Stimulated activated naive B cell treated with anti-CD40 and anti-IgM and Interleukin-4, amounts not matched to agents 10 μg/mL and 1 μg/mL and 100 μg/mL, for 72 hours (primary cell): Measurements from ENCODE around the gene PDK2.

Source experiments
- ATAC-seq, 2 donors: fragments of 150-1000 bp; cut with Tn5 transposase; replicated peaks; 2 replicates each; pipeline ENCODE4 v1.10.0; 2021; ENCODE audit warnings: moderate library complexity in 1 of 2
- DNase-seq: peaks from one replicate; pipeline ENCODE4 v3.0.0; 2021
- H3K27ac Mint-ChIP-seq: one replicate; pipeline ENCODE4 v1.8.0; 2022; ENCODE audit warnings: mild to moderate bottlenecking, mixed read lengths
- H3K27me3 Mint-ChIP-seq, 2 donors: one replicate each; pipeline ENCODE4 v1.8.0; 2022; ENCODE audit warnings: mixed read lengths in 2 of 2
- H3K36me3 Mint-ChIP-seq, 2 donors: one replicate each; pipeline ENCODE4 v1.8.0; 2022; ENCODE audit warnings: mixed read lengths in 2 of 2, mild to moderate bottlenecking in 1 of 2
- H3K4me1 Mint-ChIP-seq, 2 donors: one replicate each; pipeline ENCODE4 v1.8.0; 2022; ENCODE audit warnings: mixed read lengths in 2 of 2, mild to moderate bottlenecking in 1 of 2
- H3K4me3 Mint-ChIP-seq, 2 donors: one replicate each; pipeline ENCODE4 v1.8.0; 2022; ENCODE audit warnings: mild to moderate bottlenecking in 2 of 2, mixed read lengths in 2 of 2, moderate library complexity in 1 of 2
- H3K9me3 Mint-ChIP-seq, 2 donors: one replicate each; pipeline ENCODE4 v1.8.0; 2022; ENCODE audit warnings: mixed read lengths in 2 of 2, mild to moderate bottlenecking in 1 of 2

Gene PDK2

DNA sequence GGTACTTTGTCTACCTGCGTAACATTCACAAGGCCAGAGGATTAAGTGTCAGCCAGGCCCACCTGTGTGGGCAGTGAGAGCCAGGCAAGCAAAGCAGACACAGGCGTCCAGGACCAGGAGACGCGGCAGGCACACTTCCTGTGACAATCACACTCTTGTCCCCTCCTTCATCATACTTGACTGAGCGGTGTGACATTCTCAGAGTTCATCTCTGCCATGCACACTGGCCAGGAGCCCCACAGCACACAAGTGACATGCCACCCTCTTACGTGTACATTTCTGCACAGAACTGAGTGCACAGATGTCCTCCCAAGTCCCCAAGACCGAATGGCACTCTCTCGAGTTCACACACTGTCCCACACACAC lies 46.6 kb downstream of the PDK2 start:
- H3K4me3 Mint-ChIP-seq: peak overlapping the region; percentile 26 to 54
- peak overlapping the region; percentile 80 for H3K27ac Mint-ChIP-seq

GRCh38 chr17:50143461-50144176 lies 48.5 kb downstream of the PDK2 start:
- no peak for DNase-seq
- Mint-ChIP-seq H3K27ac (peak overlapping the region; percentile 78), H3K9me3 (no peaks in the 10 kb centered on the region), H3K4me1 (peaks cover 74 to 84% of the 10 kb centered on the region in 2 donors), H3K27me3 (no peaks in the 10 kb centered on the region), H3K4me3 (no peak overlapping the region), H3K36me3 (peaks cover 81 to 98% of the 10 kb centered on the region in 2 donors)
- ATAC-seq: no peak

More for the DNA sequence above, 46.6 kb downstream of the PDK2 start:
- ATAC-seq (peak; percentile 31 to 47), DNase-seq (no peak)
- H3K9me3 Mint-ChIP-seq: no peaks in the 10 kb centered on the region
- H3K27me3 Mint-ChIP-seq: no peaks in the 10 kb centered on the region
- peaks cover 76 to 89% of the 10 kb centered on the region in 2 donors for H3K4me1 Mint-ChIP-seq
- peaks cover 83 to 98% of the 10 kb centered on the region in 2 donors for H3K36me3 Mint-ChIP-seq

DNA sequence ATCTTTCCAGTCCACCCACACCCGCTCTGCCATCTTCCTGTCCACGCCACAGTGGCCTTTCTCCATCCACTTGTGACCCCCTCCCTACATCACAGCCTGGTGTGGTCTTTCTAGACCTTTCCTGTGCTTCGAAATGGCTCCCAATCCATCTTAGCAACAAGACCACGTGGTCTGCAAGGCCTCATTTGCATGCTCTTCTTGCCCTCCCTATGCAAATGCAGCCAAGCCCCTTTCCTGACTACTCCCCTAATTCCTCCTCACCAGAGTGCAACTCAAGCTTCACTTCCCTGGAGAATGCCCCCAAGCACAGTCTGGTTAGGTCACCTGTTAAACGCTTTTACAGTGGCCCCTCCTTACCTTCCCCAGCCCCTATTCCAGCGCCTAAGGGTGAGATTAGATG lies 49.2 kb downstream of the PDK2 start:
- peaks cover 79 to 99% of the 10 kb centered on the region in 2 donors for H3K36me3 Mint-ChIP-seq
- peak overlapping the region; percentile 87 to 100 for H3K4me3 Mint-ChIP-seq
- H3K27me3 Mint-ChIP-seq: no peaks in the 10 kb centered on the region
- DNase-seq: no peak
- ATAC-seq: no peak
- no peaks in the 10 kb centered on the region for H3K9me3 Mint-ChIP-seq
- peaks cover 72 to 82% of the 10 kb centered on the region in 2 donors for H3K4me1 Mint-ChIP-seq
- H3K27ac Mint-ChIP-seq: peak overlapping the region; percentile 78

- H3K27me3 Mint-ChIP-seq: no peaks in the 10 kb centered on the region
- no peaks in the 10 kb centered on the region for H3K9me3 Mint-ChIP-seq
- DNase-seq (no peak), ATAC-seq (no peak)
- peaks cover 73 to 93% of the 10 kb centered on the region in 2 donors for H3K36me3 Mint-ChIP-seq
- peak overlapping the region; percentile 87 to 100 for H3K4me3 Mint-ChIP-seq
- peak overlapping the region; percentile 83 for H3K27ac Mint-ChIP-seq
- peaks cover 65 to 76% of the 10 kb centered on the region in 2 donors for H3K4me1 Mint-ChIP-seq
Measured at GRCh38 chr17:50144845-50145531, 49.8 kb downstream of the PDK2 start.

- H3K27ac Mint-ChIP-seq: peak overlapping the region; percentile 83
- no peaks in the 10 kb centered on the region for H3K9me3 Mint-ChIP-seq
- ATAC-seq (no peak), DNase-seq (no peak)
- H3K36me3 Mint-ChIP-seq: peaks cover 69 to 86% of the 10 kb centered on the region in 2 donors
- H3K4me3 Mint-ChIP-seq: peak overlapping the region; percentile 87 to 100
- H3K4me1 Mint-ChIP-seq: peaks cover 60 to 69% of the 10 kb centered on the region in 2 donors
- no peaks in the 10 kb centered on the region for H3K27me3 Mint-ChIP-seq
Measured at GRCh38 chr17:50145532-50146229, 50.5 kb downstream of the PDK2 start.

DNA sequence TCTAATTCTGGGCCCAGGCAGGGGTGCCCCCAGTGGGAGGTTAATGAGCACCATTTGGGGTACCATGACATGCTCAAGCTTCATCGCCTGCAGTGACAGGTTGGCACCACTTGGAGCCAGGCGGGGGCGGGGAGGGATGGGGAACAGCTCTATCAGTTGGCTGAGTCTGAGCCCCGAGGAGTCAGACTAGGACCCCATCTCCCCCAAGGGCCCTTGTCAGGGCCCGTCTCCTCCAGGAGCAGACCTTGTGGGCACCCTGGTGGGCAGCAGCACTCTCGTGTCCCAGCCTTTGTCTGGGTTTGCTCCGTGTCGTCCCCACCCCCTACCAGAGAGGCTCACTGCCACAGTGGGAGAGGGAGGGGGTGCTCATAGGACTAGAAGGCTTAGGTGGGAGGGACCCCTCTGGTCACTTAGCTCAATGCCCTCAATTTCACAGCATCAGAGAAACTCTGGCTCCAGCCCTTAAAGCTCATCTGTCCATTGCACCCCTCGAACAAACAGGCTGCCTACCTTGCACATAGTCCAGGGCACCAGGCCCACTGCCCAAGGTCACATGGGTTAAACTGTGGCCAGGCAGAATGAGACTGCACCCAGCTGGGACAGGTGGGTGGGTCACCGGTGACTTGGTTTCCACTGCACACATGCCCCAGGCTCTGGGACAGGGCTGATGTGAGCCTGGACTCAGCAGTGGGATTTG lies 51.2 kb downstream of the PDK2 start:
- H3K27me3 Mint-ChIP-seq: no peaks in the 10 kb centered on the region
- peak overlapping the region; percentile 87 to 100 for H3K4me3 Mint-ChIP-seq
- H3K4me1 Mint-ChIP-seq: peaks cover 54 to 62% of the 10 kb centered on the region in 2 donors
- DNase-seq (no peak), ATAC-seq (no peak)
- H3K27ac Mint-ChIP-seq: peak overlapping the region; percentile 99
- H3K36me3 Mint-ChIP-seq: peaks cover 65 to 84% of the 10 kb centered on the region in 2 donors
- H3K9me3 Mint-ChIP-seq: no peaks in the 10 kb centered on the region

DNA sequence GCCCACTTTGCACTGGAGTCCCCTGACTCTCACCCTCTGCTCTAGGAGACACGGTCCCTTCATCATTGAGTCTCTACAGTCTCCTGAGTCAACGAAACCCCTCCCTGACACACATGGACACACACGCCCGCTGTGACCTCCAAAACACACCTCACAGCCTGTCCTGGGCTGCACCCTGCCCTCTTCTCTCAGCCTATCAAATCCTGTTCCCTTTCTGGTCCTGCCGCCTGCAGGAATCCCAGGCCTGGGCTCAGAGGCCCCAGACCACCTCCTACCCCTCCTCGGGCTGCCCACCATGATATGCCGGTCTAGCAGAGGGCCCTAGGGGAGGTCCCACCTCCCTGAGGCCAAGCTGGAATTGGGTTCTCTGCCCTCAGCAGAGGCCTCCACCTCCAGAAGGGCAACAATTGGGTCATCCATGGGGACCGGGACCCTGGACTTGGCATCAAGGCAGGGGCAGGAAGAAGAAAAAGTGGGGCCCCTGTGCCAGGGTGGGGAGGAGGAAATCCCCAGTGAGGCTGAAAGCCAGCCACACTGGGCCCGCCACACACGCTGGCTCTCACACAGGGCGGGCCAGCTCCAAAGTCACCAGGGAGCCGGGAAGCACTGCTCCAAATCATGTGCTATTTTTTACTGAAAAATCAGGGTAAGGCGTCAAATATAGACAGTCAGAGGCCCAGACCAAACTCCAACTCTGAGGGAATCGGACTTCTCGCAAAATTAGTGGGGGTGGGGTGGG lies 51.9 kb downstream of the PDK2 start:
- no peak for ATAC-seq
- H3K27me3 Mint-ChIP-seq: no peaks in the 10 kb centered on the region
- peaks cover 58 to 77% of the 10 kb centered on the region in 2 donors for H3K36me3 Mint-ChIP-seq
- H3K4me1 Mint-ChIP-seq: peaks cover 48 to 58% of the 10 kb centered on the region in 2 donors
- H3K9me3 Mint-ChIP-seq: no peaks in the 10 kb centered on the region
- H3K4me3 Mint-ChIP-seq: peak overlapping the region; percentile 87 to 100
- no peak for DNase-seq
- H3K27ac Mint-ChIP-seq: peak overlapping the region; percentile 99

GRCh38 chr17:50147841-50148225 lies 52.7 kb downstream of the PDK2 start:
- Mint-ChIP-seq H3K27me3 (no peaks in the 10 kb centered on the region), H3K27ac (peak overlapping the region; percentile 99), H3K4me3 (peak overlapping the region; percentile 87 to 100), H3K4me1 (peaks cover 45 to 57% of the 10 kb centered on the region in 2 donors), H3K36me3 (peaks cover 50 to 70% of the 10 kb centered on the region in 2 donors), H3K9me3 (no peaks in the 10 kb centered on the region)
- ATAC-seq (peak; percentile 2 to 3), DNase-seq (no peak)

DNA sequence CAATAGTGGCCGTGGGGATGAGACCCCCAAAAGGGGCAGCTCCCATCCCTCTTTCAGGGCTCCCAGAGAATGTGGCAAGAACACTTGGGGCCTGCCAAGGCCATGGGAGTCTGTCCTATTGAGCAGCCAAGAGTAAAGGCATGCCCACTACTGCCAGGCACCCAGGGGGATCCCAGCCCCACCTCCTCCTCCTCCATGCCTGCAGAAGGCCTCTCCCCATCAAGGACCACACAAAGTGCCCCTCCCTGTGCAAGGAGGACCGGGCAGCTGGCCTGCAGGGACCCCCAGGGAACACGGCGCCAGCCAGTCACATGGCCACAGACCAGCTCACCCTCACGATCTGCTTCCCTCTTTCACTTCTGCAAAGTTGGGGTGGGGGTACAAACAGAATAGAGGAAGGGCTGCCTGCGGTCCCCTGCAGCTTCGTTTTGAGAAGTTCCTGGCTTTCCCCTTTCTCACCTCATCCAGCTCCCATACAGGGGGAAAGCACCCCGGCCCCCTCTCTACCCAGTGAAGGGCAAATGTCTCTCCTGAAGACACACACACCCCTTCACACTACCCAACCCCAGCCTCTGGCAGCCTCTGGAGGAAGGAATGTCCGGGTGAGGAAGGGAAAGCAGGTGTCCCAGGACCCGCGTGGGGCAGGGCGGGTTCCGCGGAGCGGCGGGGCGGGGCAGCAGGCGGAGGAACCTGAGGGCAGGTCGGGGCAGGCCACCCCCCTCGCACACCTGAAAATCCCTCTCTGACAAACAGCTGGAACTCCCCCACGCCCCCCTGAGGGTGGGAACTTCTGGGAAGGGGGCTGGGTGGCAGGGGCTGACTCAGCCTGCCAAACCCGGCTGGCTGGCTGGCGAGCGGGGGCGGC lies 53.3 kb downstream of the PDK2 start:
- Mint-ChIP-seq H3K36me3 (peaks cover 47 to 64% of the 10 kb centered on the region in 2 donors), H3K9me3 (no peaks in the 10 kb centered on the region), H3K27ac (peak overlapping the region; percentile 99), H3K4me3 (peak overlapping the region; percentile 87 to 100), H3K27me3 (no peaks in the 10 kb centered on the region), H3K4me1 (peaks cover 40 to 51% of the 10 kb centered on the region in 2 donors)
- ATAC-seq: peak; percentile 73 to 76
- peak; percentile 93 for DNase-seq

DNA sequence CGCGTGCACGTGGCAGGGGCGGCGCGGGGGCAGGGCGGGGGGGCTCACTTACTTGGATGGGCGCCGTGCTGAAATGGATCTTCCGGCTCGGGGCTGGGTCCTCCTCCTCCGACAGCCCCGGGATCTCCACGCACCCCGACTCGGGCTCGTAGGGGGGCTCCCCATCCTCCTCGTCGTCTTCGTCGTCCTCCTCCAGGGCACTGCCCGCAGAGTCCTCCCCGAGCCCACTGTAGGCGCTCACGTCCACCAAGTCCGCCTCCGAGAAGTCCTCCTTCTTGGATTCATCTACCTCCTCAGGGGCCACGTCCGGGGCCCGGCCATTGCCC lies 53.9 kb downstream of the PDK2 start:
- no peaks in the 10 kb centered on the region for H3K27me3 Mint-ChIP-seq
- ATAC-seq: no peak
- H3K36me3 Mint-ChIP-seq: peaks cover 43 to 58% of the 10 kb centered on the region in 2 donors
- H3K4me3 Mint-ChIP-seq: peak overlapping the region; percentile 87 to 100
- peak overlapping the region; percentile 99 for H3K27ac Mint-ChIP-seq
- no peak for DNase-seq
- no peaks in the 10 kb centered on the region for H3K9me3 Mint-ChIP-seq
- H3K4me1 Mint-ChIP-seq: peaks cover 37 to 47% of the 10 kb centered on the region in 2 donors

DNA sequence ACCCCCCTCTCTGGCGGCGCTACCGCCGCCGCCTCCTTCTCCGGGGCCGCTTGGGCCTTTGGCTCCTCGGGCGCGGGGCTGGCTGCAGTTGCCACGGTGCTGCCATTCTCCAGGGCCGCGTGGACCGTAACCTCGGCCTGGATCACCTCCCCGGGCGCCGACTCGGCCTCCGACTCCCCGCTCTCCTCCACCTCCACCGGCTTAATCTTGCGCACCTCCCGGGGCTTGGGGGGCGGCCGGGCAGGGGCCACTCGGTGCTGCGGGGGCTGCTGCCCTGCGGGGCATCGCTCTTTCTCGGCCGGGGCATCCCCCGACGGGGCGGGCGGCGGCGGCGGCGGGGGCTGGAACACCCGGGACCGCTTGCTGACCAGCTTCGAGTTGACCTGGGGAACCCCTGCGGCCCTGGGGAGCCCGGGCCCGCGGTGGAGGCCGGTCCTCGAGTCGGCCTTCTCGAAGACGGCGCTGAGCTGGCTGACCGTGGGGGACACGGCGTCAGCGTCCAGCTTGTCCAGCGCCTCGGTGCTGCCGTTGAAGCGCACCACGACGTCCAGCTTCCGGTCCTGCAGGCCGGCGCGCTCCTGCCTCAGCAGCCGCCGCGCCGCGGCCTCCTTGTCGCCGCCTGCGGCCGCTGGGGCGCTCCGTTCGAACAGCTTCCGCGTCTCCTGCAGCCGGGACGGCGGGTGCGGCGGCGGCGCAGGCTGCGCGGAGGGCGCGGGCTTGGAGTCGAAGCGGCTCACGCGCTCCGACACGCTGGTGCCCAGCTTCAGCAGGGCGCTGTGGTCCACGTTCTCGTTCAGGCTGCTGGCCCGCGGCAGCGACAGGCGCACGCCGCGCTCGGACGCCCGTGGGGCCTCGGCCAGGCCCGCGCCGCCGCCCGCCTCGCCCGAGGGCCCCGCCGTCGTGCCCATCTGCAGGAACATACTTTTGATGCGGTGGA lies 54.5 kb downstream of the PDK2 start:
- no peak for ATAC-seq
- H3K4me3 Mint-ChIP-seq: peak overlapping the region; percentile 87 to 100
- H3K9me3 Mint-ChIP-seq: no peaks in the 10 kb centered on the region
- H3K4me1 Mint-ChIP-seq: peaks cover 33 to 47% of the 10 kb centered on the region in 2 donors
- DNase-seq: no peak
- H3K36me3 Mint-ChIP-seq: peaks cover 36 to 51% of the 10 kb centered on the region in 2 donors
- H3K27me3 Mint-ChIP-seq: no peaks in the 10 kb centered on the region
- H3K27ac Mint-ChIP-seq: peak overlapping the region; percentile 99
